Upper lobe of left lung (tissue), 4 donors: Measurements from ENCODE around the gene BICRAL.

Experiments
- CTCF ChIP-seq, 6 experiments: fragments of 450-650 bp in 4 of 6; fragments of 200-600 bp in 2 of 6; sonication (generic) in 2 of 6; IDR thresholded peaks; one replicate each; pipeline ENCODE4 v1.5.1; 2016 to 2019; ENCODE audit warnings: antibody characterized with exemption in 6 of 6
- EP300 ChIP-seq, 4 donors: sonication (generic); formaldehyde crosslinking; IDR thresholded peaks; one replicate each; pipeline ENCODE4 v1.5.1; 2017; ENCODE audit warnings: antibody characterized with exemption in 4 of 4, control low read depth in 2 of 4

- TF ChIP-seq CTCF (IDR thresholded peaks at IDR 0.05) (no peak), EP300 (IDR thresholded peaks at IDR 0.05) (no peak)
Observed at GRCh38 chr6:42891199-42891722, 109.4 kb downstream of the BICRAL start.
